Tibial nerve (tissue), 3 donors: ENCODE data around the gene GRIN3B.

Experiments
- CTCF ChIP-seq, 5 experiments: fragments of 200-600 bp in 3 of 5; fragments of 450-650 bp in 2 of 5; sonication (generic) in 3 of 5; IDR thresholded peaks; one replicate each; pipeline ENCODE4 v1.5.1; 2016 to 2019; ENCODE audit warnings: antibody characterized with exemption in 5 of 5, mild to moderate bottlenecking in 3 of 5, moderate library complexity in 2 of 5
- POLR2A ChIP-seq, 2 donors: fragments of 450-650 bp; IDR thresholded peaks; one replicate each; pipeline ENCODE4 v1.6.1; 2017; ENCODE audit warnings: antibody characterized with exemption in 2 of 2, mild to moderate bottlenecking in 2 of 2, moderate library complexity in 2 of 2

- TF ChIP-seq CTCF (IDR thresholded peaks at IDR 0.05), result no peak
- TF ChIP-seq POLR2A (IDR thresholded peaks at IDR 0.05), result no peak
Observed at GRCh38 chr19:998064-998463, 2.2 kb upstream of the GRIN3B start.
